Measurements from ENCODE around the gene OR12D2. TPM values are rescaled to one million over a fixed set of nuclear protein-coding genes. Genes with fewer than 3 reads are reported as not detected.
"Not testable (repeated sequence)": the region's sequence is repeated elsewhere in the genome, so short reads cannot be mapped to it uniquely, and the experiment has no call there.

The OR12D2 gene, protein sequence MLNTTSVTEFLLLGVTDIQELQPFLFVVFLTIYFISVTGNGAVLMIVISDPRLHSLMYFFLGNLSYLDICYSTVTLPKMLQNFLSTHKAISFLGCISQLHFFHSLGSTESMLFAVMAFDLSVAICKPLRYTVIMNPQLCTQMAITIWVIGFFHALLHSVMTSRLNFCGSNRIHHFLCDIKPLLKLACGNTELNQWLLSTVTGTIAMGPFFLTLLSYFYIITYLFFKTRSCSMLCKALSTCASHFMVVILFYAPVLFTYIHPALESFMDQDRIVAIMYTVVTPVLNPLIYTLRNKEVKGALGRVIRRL
- not detected in 2 replicates for total RNA-seq

DNA sequence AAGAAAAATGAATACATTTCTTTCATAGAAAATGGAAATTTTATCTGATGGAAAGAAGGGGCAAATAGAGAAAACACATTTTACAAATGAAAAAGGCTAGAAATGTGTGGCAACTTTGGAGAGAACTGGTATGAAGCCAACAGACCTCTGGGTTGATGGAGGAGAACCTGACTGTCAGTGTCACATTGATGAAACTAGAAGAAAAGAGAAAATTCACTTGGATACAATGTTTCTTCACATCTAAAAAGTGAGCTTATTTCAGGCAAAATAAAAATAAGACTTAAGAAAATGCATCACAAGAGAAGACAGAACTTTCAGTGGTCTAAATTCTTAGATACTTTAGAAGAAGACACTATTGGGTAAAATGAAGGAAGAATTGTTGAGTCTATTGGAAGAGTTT, at the start of gene OR12D2:
OR12D2 (plus strand) TSS at position 301 of the 400 bp plus-strand sequence. CDS start 1,069 bp downstream, outside the sequence.
- Histone ChIP-seq H3K27me3 (ENCODE audit: control insufficient read depth, insufficient read depth, low read length) (no peaks in the 10 kb centered on the region), H3K4me3 (ENCODE audit: low read depth, low read length) (no peak within 1 kb of the TSS), H3K36me3 (ENCODE audit: control insufficient read depth, insufficient read depth, low read length) (no peaks in the 10 kb centered on the region)
- no peak for DNase-seq (ENCODE audit: low read depth)
- TF ChIP-seq, protein P1, sequence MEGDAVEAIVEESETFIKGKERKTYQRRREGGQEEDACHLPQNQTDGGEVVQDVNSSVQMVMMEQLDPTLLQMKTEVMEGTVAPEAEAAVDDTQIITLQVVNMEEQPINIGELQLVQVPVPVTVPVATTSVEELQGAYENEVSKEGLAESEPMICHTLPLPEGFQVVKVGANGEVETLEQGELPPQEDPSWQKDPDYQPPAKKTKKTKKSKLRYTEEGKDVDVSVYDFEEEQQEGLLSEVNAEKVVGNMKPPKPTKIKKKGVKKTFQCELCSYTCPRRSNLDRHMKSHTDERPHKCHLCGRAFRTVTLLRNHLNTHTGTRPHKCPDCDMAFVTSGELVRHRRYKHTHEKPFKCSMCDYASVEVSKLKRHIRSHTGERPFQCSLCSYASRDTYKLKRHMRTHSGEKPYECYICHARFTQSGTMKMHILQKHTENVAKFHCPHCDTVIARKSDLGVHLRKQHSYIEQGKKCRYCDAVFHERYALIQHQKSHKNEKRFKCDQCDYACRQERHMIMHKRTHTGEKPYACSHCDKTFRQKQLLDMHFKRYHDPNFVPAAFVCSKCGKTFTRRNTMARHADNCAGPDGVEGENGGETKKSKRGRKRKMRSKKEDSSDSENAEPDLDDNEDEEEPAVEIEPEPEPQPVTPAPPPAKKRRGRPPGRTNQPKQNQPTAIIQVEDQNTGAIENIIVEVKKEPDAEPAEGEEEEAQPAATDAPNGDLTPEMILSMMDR (IDR thresholded peaks at IDR 0.05; ENCODE audit: insufficient read depth, low read length, poor library complexity, severe bottlenecking) = no peak

DNA sequence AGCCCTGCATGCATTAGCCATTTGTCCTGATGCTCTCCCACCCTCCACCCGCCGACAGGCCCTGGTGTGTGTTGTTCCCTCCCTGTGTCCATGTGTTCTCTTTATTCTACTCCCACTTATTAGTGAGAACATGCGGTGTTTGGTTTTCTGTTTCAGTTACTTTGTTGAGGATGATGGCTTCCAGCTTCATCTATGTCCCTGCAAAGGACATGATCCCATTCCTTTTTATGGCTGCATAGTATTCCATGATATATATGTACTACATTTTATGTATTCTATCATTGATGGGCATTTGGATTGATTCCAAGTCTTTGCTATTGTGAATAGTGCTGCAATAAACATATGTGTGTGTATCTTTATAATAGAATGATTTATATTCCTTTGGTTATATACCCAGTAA, 46.1 kb upstream of the OR12D2 start:
- not testable (repeated sequence) for DNase-seq (ENCODE audit: low read depth); H3K27me3 ChIP-seq (ENCODE audit: control insufficient read depth, insufficient read depth, low read length); H3K36me3 ChIP-seq (ENCODE audit: control insufficient read depth, insufficient read depth, low read length); H3K4me3 ChIP-seq (ENCODE audit: low read depth, low read length)

DNA sequence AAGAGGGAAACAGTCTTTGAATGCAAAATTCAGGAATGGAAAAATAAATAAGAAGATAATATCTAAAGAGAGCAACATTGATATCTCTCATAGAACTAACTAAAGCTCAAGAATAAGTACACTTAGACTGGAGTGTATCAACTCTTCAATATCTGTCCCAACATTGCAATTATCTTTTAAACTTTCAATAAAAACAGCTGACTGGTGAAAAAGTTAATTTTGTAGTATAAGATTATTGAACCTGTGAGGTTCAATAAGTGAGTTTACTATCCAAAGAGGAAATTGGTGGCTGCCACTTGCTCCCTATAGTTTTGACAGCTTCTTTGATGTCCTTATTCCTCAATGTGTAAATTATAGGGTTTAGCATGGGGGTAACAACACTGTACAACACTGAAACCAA, 40.5 kb upstream of the OR12D2 start:
- no peak for DNase-seq (ENCODE audit: low read depth)
- H3K4me3 ChIP-seq (ENCODE audit: low read depth, low read length) = no peak overlapping the region
- no peaks in the 10 kb centered on the region for H3K27me3 ChIP-seq (ENCODE audit: control insufficient read depth, insufficient read depth, low read length)
- no peaks in the 10 kb centered on the region for H3K36me3 ChIP-seq (ENCODE audit: control insufficient read depth, insufficient read depth, low read length)
- TF ChIP-seq, protein P1 (IDR thresholded peaks at IDR 0.05; ENCODE audit: insufficient read depth, low read length, poor library complexity, severe bottlenecking) = no peak

DNA sequence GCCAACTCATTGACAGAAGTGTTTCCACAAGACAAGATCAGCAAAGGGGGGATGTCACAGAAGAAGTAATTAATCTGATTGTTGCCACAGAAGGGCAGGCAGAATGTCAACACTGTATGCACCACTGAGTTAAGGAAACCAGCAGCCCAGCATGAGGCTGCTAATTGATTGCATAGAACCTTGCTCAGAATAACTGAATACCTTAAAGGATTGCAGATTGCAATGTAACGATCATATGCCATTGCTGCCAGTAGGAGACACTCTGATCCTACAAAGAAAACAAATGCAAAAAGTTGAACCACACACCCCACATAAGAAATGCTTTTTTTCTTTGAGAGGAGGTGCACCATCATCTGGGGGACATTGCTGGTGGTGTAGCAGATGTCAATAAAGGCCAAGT, 39.8 kb upstream of the OR12D2 start:
- DNase-seq (ENCODE audit: low read depth) = no peak
- Histone ChIP-seq H3K36me3 (ENCODE audit: control insufficient read depth, insufficient read depth, low read length) (no peaks in the 10 kb centered on the region), H3K27me3 (ENCODE audit: control insufficient read depth, insufficient read depth, low read length) (no peaks in the 10 kb centered on the region), H3K4me3 (ENCODE audit: low read depth, low read length) (no peak overlapping the region)
- TF ChIP-seq, protein P1 (IDR thresholded peaks at IDR 0.05; ENCODE audit: insufficient read depth, low read length, poor library complexity, severe bottlenecking) = no peak

DNA sequence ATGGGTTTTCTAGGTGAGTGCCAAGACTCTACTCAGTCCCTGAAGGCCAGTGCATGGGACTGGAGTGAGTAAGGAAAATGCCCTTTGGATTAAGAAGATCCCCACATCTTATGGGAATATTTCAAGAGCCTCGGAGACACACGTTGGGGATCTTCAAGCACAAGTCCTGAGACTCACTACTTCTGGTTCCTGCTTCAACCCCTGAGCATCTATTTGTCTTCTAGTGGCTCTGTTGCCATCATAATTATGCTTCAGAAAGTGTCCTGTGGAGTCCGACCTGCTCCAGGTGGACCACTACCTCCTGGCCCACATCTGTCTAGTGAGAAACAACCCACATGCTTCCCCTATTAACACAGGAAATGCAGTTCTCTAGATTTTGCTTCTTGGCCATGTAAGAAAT, 26.7 kb upstream of the OR12D2 start, which contains the start of gene OR5V1:
OR5V1 (minus strand) TSS at position 101 of the 400 bp plus-strand sequence. CDS start 12,670 bp downstream, outside the sequence.
- Histone ChIP-seq H3K36me3 (ENCODE audit: control insufficient read depth, insufficient read depth, low read length) (no peaks in the 10 kb centered on the region), H3K27me3 (ENCODE audit: control insufficient read depth, insufficient read depth, low read length) (no peaks in the 10 kb centered on the region), H3K4me3 (ENCODE audit: low read depth, low read length) (no peak within 1 kb of the TSS)
- TF ChIP-seq, protein P1 (IDR thresholded peaks at IDR 0.05; ENCODE audit: insufficient read depth, low read length, poor library complexity, severe bottlenecking) = no peak
- no peak for DNase-seq (ENCODE audit: low read depth)

DNA sequence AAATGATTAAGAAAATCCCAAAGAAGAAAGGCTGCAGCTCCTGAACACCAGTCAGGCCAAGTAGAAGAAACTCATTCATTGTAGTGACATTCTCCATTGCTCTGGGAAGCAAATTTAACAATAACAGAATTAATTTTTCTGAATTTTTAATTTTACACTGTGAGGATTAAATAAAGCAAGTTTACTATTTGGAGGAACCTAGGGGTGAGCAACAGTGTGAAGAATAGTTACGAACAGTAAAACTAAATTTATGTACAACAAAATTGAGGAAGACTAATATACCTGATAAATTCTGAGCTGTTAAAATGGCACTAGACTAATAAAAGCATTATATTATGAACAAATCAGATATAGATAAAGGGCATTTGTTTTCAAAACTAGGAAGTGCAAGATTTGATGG, 20.2 kb upstream of the OR12D2 start, which contains the start of gene OR12D3:
OR12D3 (minus strand) TSS at position 101 of the 400 bp plus-strand sequence; CDS start at position 97, 4 bp downstream.
- H3K36me3 ChIP-seq (ENCODE audit: control insufficient read depth, insufficient read depth, low read length) = no peaks in the 10 kb centered on the region
- no peak for DNase-seq (ENCODE audit: low read depth)
- TF ChIP-seq, protein P1 (IDR thresholded peaks at IDR 0.05; ENCODE audit: insufficient read depth, low read length, poor library complexity, severe bottlenecking) = no peak
- no peak within 1 kb of the TSS for H3K4me3 ChIP-seq (ENCODE audit: low read depth, low read length)
- no peaks in the 10 kb centered on the region for H3K27me3 ChIP-seq (ENCODE audit: control insufficient read depth, insufficient read depth, low read length)
